GM21737 (cell line): ENCODE results near the gene MAML2.

Experiments used
- ATAC-seq: cut with Tn5 transposase; IDR thresholded peaks from one replicate; pipeline ENCODE4 v1.9.1; 2021; ENCODE audit warnings: mild to moderate bottlenecking, moderate library complexity; ENCODE audit not compliant: unreplicated experiment

MAML2 gene

DNA sequence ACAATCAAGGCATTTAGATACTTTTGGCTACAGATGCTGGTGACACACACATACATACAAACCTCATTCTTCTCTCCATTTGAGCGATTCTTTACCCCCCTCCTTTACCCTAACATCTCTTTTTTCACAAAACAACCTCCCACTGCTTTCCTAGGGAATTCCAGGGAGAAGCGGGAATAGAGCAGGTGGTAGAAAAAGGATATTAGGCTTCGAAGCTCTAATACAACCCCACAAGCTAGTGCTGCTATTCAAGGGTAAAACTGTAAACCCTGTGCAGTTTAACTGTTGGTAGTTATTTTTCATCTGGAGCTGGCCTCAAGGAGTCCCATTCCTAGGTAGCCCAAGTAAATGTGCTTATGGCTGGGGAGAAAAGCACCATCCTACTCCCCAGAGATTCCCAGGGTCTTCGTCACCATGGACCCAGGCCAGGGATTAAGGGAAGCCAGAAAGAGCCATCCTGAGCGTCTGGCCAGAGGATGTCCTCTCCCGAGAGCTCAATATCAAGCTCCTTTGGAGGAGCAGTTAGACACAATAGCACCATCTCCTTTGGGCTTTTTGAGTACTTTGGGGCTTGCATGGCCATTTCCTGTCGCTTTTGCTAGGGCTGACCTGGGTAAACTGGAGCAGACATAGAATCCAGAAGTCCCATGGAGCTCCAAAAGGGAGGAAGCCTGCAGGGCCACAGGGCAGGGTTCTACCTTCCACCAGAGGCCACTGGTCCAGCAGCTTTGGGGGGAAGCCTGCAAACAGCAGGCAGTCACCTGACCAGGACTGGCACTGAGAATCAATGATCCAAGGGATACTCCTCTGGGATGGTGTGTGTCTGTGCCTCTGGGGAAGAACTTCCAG lies 3.1 kb downstream of the MAML2 start:
- ATAC-seq, result no peak

DNA sequence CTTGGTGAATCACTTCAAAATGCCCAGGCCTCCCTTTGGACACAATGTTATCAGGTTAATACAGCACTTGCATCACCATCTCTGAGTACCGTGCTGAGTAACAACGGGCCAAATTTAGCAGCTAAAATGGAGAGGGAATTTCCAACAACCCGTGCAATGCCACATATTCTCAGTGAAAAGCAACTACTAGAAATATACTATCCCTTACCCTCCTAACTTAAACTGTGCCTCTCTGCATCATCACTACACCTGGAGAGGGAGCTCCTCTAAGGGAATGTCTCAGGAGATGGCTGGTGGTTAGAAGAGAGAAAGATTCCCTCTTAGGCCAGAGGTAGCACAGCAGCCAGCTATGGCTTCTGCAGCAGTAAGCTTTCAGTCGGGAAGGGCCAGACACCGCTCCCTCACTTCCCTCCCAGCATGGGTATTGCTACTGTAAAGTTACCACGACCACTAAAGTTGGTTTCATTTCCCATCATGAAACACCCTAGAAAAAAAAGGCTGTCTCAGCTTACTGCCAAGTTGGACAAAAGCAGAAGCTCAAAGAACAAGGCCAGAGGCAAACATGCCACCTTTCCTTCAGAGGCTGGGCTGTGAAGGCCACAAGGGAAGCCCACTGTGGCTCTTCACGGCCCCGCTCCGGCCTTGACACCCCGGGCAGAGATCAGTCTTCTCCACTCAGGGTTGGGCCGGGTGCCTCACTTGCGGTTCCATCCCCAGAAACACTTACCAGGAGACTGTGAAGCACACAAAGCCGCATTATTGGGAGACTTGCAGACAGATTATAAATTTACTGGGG lies 3.9 kb downstream of the MAML2 start:
- ATAC-seq, result peak; percentile 37

DNA sequence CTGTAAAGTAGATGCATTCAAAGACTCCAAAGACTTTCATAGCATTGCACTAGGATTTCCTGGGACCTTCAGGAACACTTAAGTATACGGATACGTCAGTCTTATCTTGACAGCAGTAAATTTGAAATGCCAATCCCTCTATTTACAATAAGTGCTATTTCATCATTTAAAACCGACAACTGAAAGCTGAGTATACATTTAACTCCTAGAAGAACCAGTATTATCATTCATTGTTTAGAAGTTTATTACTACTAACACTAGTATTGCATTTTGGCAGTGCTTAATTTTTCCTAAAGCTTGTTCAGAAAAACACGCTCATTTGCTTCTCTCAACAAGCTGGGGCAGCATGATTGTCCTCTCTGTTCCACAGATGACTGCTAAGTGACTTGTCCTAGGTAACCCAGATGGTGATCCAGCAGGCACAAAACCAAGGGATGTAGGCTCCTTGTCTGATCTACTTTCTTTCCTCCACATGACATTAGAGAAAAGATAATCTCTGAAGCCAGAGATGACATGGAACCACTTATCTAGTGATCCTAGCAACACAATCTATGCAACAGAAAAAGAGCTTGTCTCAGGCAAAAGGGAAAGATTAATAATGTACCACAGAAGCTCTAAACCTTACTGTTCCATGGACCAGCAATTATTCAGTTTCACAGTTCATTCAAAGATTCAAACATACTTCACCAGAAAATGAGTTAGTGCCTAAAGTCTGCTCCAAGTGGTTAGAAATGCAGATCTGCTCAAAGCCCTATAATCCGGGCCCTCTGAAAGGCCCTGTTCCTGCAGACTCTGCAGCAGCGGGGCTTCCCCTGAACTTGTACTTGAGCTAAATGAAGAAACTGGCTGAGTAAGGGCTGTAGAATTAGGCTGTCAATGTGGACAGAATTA lies 5.2 kb downstream of the MAML2 start:
- peak; percentile 30 for ATAC-seq

DNA sequence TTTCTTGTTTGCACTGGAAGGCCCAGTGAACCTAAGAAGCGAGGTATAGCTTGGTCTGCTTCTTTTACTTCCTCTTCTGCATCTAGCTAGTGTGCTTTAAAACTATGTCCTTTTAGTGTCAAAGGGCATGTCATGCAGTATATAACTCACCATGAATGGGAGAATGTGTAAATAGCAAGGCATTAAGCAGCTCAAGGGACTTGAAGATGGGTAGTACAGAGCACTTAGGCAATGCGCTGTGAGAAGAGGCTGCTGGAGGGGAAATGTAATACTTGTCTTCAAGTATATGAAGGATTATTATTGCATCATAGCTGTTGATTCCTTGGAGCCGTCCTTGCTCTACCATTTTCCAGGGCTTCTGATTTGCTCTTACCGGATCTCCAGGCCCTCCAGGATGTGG lies 7.6 kb downstream of the MAML2 start:
- ATAC-seq, result no peak

DNA sequence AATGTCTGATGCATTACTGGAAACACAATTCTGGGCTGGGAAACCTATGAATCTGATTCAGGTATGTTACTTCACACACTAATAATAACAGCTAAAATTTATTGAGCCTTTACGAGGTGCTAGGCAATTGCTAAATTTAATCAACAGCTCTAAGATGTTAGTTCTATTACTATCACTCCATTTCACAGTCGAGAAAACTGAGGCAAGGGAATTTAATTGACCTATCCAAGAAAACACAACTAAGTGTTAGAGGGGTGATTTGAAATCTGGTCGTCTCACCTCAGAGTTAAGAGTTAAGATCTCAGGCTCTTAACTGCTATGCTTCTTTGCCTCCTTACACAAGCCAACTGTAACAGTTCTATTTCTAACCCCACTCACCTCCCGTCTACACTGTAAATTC lies 8.8 kb downstream of the MAML2 start:
- no peak for ATAC-seq

DNA sequence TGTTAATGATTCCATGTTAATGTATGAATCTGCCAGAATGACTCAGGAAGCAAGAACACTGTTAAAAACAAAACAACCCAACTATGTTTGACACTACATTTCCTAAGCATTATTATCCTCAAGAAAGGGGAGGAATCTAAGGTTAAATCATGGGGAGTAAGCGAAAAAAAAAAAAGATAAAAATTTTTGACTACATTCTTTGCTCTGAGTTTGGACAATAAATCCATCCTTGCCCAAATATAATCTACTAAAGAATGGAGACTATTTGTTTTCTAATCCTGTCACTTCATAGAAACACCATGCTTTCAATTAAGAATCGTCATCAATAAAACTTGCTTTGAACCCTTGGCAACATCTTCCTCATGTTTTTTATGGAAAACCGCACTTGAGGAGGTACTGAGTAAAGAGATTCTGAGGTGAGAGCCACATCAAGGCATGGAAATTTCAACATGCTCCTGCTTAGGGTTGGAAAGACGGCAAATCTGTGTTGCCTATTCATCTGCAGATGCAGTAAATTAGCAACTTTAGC lies 9.7 kb downstream of the MAML2 start:
- no peak for ATAC-seq

DNA sequence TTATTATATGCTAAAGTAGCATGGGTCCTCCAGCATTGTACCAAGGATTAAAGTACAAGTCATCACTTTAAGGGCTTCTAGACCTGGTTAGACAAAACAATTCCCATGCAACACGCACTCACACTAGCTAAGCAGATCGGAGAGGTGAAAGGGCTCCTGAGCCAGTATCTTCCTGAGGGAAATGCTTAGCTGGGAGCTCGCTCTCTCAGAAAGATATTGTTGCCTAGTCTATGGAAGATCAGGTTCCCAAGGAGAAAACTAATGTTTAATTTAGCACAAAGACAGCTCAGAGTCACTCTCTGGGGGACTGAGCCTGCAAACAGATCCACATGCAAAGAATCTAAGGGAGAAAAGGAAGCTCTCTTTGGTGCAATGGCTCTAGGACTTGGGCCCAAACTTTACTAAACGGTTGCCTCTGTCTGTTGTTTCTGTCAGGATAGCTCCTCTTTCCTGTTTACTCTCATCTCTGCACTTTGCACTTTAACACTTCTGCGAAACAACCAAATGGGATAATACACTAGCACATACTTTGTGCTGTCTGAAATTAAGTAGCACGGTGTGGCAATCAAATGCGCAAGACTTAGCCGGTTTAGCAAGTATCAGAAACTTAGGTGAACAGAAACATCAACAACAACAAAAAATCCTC lies 10.7 kb downstream of the MAML2 start:
- ATAC-seq, result no peak

DNA sequence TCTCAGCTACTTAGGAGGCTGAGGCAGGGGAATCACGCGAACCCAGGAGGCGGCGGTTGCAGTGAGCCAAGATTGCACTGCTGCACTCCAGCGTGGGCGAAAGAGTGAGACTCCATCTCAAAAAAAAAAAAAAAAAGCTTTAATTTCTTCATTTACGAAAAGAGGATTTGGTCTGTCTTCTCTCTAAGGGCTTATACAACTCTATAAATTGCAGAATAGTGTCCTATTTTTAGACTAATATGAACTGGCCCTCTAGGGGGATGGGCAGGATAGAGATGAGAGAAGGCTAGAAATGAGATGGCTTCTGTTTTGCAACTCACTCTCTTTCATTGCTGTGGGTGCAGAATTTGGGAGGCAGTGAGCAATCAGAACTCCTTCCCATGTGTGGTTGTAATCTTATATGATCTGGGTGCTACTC lies 11.3 kb downstream of the MAML2 start:
- ATAC-seq, result no peak

DNA sequence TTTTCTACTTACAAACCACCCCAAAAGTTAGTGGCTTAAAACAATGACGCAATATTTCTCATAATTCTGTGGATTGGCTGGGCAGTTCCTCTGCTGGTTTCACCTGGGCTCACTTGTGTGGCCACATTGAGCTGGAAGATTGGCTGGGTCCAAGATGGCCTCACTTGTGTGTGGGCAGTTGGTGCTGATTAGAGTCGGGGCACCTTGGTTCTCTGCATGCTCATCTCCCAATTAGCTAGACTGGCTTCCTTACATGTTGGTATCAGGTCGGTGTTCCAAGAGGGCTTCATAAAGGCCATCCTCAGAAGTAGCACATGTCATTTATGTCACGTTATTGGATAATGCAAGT lies 12.5 kb downstream of the MAML2 start:
- ATAC-seq, result no peak

DNA sequence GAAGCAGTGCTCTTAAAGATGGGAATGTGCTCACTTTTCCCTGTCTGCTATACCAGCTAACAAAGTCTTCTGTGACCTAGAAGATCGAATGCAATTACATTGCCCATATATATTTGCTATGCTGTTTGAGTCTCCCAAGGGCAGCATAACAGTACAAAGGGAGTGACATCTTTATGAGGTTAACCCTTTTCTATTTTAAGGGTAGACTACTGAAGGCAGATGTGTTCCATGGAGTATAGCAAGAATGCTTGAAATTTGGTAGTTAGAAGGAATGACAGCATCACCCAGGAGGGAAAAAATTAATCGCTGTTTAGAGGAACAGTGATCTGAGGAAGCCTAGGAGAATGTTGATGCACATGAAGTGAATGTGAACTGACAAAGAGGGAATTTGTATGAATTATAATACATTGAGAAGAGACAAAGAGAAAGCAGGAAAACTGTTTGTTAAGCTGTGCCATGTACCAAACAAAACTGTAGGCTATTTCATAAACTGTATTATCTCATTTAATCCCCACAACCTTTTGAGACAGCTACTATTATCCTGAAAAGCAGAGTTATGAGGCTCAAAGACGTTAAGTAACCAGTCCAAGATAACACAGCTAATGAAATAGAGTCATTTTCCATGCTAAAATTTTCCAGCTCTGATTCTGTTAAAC lies 13.0 kb downstream of the MAML2 start:
- no peak for ATAC-seq

DNA sequence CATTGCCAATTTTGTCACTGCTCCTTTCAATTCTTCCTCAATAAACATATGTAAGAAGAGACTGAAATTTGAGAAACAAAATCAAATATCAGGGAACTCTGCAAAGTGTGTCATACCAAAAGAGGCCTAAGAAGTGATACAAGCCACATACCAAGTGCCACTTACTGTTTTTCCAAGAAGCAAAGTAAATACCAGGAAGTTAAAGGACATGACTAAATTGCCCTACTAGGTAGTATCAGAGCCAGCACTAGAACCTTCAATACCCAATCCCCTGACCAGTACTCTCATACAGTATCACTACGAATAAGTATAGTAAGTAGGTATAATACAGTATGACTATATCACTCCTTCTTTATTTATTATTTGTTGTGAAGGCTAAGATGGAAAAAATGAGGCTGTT lies 13.6 kb downstream of the MAML2 start:
- ATAC-seq, result no peak

DNA sequence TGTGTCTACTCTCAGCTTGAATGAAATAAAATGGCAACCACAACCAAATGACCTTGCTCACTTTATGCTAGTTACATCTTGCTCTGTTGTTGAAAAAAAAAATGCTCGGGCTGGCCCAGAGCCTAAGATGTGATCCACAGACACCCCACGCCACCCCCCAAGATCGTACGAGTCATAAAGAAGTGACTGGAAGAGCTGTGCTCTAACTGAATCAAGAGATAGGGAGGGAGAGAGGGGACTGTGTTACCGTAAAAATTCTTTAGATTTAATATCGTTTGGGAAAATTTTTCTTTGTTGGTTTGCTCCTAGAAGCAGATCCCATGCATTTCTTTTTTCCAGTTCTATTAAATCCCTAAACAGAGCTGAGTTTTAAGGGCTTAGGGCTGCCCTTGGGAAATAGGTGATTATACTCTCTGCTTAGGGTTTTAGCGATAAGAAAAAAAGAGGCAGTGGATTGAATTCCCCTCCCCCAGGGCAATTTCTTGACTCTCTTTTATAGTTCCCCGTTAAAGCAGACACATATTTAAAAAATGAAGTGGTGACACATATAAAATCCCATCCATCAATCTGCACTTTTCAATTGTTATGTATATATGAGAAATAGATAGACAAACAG lies 14.5 kb downstream of the MAML2 start:
- no peak for ATAC-seq

DNA sequence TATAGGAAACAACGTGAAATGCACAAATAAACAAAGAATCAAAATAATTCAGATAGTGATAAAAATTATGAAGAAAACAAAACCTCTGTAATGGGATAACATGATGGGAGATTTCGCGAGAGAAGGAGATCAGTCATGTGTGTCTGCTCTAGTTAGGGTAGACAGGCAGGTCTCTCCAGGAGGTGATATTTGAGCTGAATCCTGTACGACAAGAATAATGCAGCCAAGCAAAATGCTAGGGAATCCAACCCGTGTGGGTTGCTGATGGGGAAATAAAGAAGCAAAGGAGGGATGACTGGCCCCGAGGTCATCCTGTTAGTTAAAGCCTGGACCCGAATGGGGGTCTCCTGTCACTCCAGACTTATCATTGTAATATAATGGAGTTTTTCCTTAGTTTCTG lies 16.0 kb downstream of the MAML2 start:
- no peak for ATAC-seq

DNA sequence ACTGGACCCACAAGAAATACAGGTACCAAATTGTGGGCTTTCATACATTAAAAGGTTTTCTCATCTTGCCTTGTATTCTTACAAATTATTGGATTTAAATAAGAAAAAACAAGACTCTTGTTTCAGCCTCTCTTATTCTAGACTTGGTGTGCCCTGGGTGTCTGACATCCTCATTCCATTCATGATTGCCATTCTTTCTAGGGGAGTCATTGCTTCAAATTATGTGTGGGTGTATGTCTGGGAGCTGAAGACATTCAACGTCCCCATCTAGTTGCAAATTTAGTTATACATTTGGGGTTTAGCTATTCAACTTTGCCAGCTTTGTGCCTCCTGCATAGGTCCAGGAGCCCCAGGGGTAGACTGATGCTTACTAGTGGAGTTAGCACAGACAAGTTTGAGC lies 18.1 kb downstream of the MAML2 start:
- no peak for ATAC-seq

DNA sequence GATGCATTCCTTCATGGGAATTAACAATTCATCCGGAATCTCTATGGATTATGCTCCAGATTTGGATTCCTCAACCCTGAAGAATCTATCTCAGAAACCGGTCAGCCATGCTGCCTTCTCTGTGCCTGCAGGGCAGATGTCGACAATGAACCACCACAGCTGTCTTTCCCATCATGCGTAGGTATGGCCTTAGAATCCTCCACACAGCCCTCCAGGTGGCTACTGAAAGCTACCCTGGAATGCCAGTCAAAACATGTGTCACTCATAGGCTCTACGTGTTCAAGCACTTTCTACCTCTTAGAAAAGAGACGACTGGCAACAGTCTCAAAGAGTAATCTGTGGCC lies 19.4 kb downstream of the MAML2 start:
- no peak for ATAC-seq

DNA sequence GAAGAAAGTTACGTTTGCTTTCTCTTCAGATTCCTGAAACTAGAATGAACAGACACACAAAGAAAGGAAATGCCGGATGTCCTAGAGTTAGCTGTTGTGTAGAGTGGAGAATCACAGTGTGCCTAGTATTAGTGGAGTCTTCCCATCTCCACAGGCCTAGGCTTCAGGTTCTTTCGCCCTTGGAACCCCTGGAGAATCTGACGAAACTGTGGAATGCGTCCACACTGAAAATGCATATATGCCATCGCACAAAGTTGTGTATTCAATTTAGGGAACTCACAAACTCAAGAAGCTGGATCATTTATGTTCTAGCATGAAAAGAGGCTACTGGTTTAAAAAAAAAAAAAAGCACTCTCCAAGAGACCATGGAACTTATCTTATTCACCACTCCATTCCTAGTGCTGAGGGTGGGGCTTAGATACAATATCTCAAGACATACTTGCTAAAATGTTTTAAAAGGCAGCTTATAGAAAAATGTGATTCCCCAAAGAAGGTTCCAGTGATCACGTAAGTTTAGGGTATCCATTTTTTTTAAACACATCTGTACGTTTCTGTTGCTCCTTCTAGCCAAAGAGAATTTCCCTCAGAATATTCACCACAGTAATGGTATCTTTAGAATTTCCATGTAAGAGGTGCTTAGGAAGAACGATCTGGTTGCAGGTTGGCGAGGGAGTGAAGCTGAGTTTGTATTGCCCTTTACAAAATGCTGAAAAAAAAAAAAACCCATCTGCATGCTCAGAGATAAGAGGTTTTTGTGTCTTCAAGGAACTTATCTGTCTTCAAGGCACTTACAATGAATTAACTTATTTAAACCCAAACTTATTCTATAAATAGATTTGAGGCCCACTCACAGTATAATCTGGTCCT lies 20.0 kb downstream of the MAML2 start:
- no peak for ATAC-seq

DNA sequence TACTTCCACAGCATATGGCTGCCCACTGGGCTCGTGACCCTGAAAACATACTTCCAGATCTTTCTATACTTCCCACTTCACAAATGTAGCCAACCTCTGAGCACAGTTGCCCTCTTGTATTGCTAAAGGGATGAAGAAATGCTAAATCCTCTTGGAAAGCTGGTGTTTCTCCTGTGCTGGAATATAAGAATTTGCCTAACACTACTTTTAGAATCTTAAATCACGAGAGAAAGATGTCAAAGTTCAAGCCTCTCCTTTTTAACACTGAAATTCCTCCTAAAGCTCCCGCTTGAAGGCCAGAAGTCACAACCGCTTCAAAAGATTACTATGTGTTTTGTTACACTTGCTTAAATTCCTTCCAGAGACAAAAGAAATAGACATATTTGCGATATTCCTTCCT lies 21.9 kb downstream of the MAML2 start:
- no peak for ATAC-seq

DNA sequence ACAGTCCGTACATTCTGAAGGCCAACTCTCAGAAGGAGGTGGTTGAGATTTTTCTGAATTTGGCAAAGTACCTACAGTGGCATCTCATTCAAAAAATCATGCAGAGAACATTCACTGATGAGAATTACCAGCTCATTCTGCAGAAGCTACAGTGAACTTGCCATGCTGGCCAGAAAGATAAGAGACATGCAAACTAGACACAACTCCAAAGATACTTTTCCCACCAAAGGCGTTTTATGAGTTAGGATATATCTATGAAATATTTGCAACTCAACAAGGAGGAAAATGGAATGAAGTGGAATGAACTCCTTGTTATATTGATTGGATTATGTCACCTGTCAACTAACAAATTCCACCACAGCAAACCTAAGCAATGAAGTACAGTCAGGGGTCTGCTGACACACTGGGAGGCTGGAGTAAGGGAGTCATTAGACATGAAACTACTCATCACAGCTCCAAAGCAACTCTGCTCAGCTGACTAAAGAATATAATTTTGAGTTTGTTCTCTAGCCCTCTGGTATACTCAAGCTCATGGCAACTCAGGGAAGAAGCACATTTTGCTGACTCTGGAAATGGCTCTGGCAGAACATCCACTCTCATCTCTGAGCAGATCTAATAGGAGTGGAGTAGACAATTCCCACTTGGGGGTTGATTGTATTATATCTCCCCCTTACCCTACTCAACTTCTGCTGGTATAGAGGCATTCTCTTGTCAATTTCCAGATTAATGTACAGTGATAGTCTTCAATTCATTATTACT lies 22.9 kb downstream of the MAML2 start:
- ATAC-seq, result no peak
